HCT116 (cell line): ENCODE measurements around the gene TMEM63B. TPM values are rescaled to one million over a fixed set of nuclear protein-coding genes. Genes with fewer than 3 reads are reported as not detected.

Source experiments
- ATAC-seq: fragments of 200-7000 bp; cut with Tn5 transposase; 2 replicates; pipeline ENCODE4 v1.9.1; 2020; ENCODE audit warnings: mild to moderate bottlenecking, moderate library complexity
- BruUV-seq: library from RNA; stranded (reverse); fragments of 400-500 nt; replicated peaks from 2 replicates; lab custom pipeline; 2021; lab: Mats Ljungman, UMichigan
- CTCF ChIA-PET: fragments of 300-600 bp; sonication (Branson Sonifier 250); formaldehyde crosslinking; loops from one replicate; lab custom pipeline; 2021; ENCODE audit warnings: antibody characterized with exemption; lab: Charles Lee
- POLR2A ChIA-PET: fragments of 300-600, 350-600 bp; sonication (Branson Sonifier 250); formaldehyde crosslinking; loops from one replicate; lab custom pipeline; 2021; ENCODE audit warnings: antibody characterized with exemption; lab: Charles Lee
- RAD21 ChIA-PET, 2 experiments: fragments of 300-600 bp; sonication (Branson Sonifier 250); formaldehyde crosslinking; loops; one replicate each; lab custom pipeline; 2023; ENCODE audit warnings: low total read pairs in 2 of 2; ENCODE audit not compliant: uncharacterized antibody in 2 of 2, unreplicated experiment in 2 of 2, low non-redundant PET in 1 of 2; lab: Charles Lee
- DNase-seq: peaks from one replicate; pipeline ENCODE4 v3.0.0-alpha.2; 2010; ENCODE audit warnings: low read depth, low spot score
- H2AFZ ChIP-seq: fragments of 200-600 bp; shearing (Covaris generic), sonication (generic); 2 replicates; pipeline ENCODE4 v1.6.1; 2017; ENCODE audit warnings: low read depth, mixed run types, mixed read lengths, antibody characterized with exemption, low read length; ENCODE audit not compliant: poor library complexity, severe bottlenecking
- H3K27ac ChIP-seq: 2 replicates; pipeline ENCODE4 v1.5.1; 2012; ENCODE audit warnings: low read depth, low read length
- H3K27me3 ChIP-seq: fragments of 200-600 bp; sonication (generic); 2 replicates; pipeline ENCODE4 v1.6.1; 2016; ENCODE audit warnings: mixed run types, low read length, mixed read lengths; ENCODE audit not compliant: insufficient read depth
- H3K36me3 ChIP-seq, 2 experiments: fragments of 200-500 bp in 1 of 2; fragments of 200-600 bp in 1 of 2; sonication (Bioruptor generic) in 1 of 2; sonication (generic) in 1 of 2; 2 replicates each; pipeline versions ENCODE4 v1.5.1 to v1.6.1; 2014 to 2016; ENCODE audit warnings: low read length in 2 of 2, inconsistent platforms in 1 of 2, mixed read lengths in 1 of 2, mixed run types in 1 of 2; ENCODE audit not compliant: insufficient read depth in 2 of 2, control insufficient read depth in 1 of 2
- H3K4me1 ChIP-seq, 2 experiments: fragments of 200-600 bp in 1 of 2; sonication (generic) in 1 of 2; 2 replicates each; pipeline versions ENCODE4 v1.5.1 to v1.6.1; 2012 to 2017; ENCODE audit warnings: low read length in 2 of 2, inconsistent platforms in 1 of 2, mild to moderate bottlenecking in 1 of 2, mixed read lengths in 1 of 2, mixed run types in 1 of 2, moderate library complexity in 1 of 2; ENCODE audit not compliant: insufficient read depth in 2 of 2, control insufficient read depth in 1 of 2
- H3K4me2 ChIP-seq: fragments of 200-600 bp; sonication (generic); 2 replicates; pipeline ENCODE4 v1.6.1; 2017; ENCODE audit warnings: mixed run types, low read length, mixed read lengths
- H3K4me3 ChIP-seq, 2 experiments: fragments of 200-600 bp in 1 of 2; sonication (generic) in 1 of 2; replicated peaks in 1 of 2; 2 replicates each; pipeline ENCODE4 v1.5.1; 2011 to 2016; ENCODE audit warnings: low read length in 2 of 2, control low read depth in 1 of 2, low read depth in 1 of 2, mild to moderate bottlenecking in 1 of 2, mixed read lengths in 1 of 2, mixed run types in 1 of 2
- H3K79me2 ChIP-seq: fragments of 200-600 bp; sonication (generic); 2 replicates; pipeline ENCODE4 v1.6.1; 2017; ENCODE audit warnings: mild to moderate bottlenecking, mixed run types, low read length, moderate library complexity, mixed read lengths; ENCODE audit not compliant: insufficient read depth
- H3K9ac ChIP-seq: fragments of 200-600 bp; sonication (generic); 2 replicates; pipeline ENCODE4 v1.6.1; 2016; ENCODE audit warnings: low read length, mixed read lengths
- H3K9me2 ChIP-seq: fragments of 200-600 bp; sonication (generic), shearing (Covaris generic); 2 replicates; pipeline ENCODE4 v1.6.1; 2017; ENCODE audit warnings: mixed run types, mild to moderate bottlenecking, moderate library complexity; ENCODE audit not compliant: insufficient read depth
- H3K9me3 ChIP-seq, 2 experiments: fragments of 200-500 bp in 1 of 2; fragments of 200-600 bp in 1 of 2; sonication (Bioruptor generic) in 1 of 2; sonication (generic) in 1 of 2; 2 replicates each; pipeline ENCODE4 v1.6.1; 2014 to 2017; ENCODE audit warnings: low read length in 2 of 2, mixed read lengths in 2 of 2, inconsistent platforms in 1 of 2, low read depth in 1 of 2, mild to moderate bottlenecking in 1 of 2, mixed run types in 1 of 2, moderate library complexity in 1 of 2; ENCODE audit not compliant: control insufficient read depth in 1 of 2, insufficient read depth in 1 of 2
- H4K20me1 ChIP-seq: fragments of 200-600 bp; sonication (generic), shearing (Covaris generic); 2 replicates; pipeline ENCODE4 v1.6.1; 2017; ENCODE audit warnings: mixed run types, mild to moderate bottlenecking, moderate library complexity; ENCODE audit not compliant: insufficient read depth
- ATF3 ChIP-seq: IDR thresholded peaks from 2 replicates; pipeline ENCODE4 v1.6.1; 2012
- CEBPB ChIP-seq: IDR thresholded peaks from 2 replicates; pipeline ENCODE4 v1.6.1; 2012; ENCODE audit warnings: low read depth
- EGR1 ChIP-seq: IDR thresholded peaks from 2 replicates; pipeline ENCODE4 v1.6.1; 2012; ENCODE audit warnings: low read depth
- FOSL1 ChIP-seq: IDR thresholded peaks from 2 replicates; pipeline ENCODE4 v1.6.1; 2012; ENCODE audit warnings: low read depth
- MAX ChIP-seq: IDR thresholded peaks from 2 replicates; pipeline ENCODE4 v1.6.1; 2012
- POLR2AphosphoS5 ChIP-seq: IDR thresholded peaks from 2 replicates; pipeline ENCODE4 v1.6.1; 2011; ENCODE audit warnings: mild to moderate bottlenecking, low read depth, low read length, moderate library complexity
- REST ChIP-seq: IDR thresholded peaks from 2 replicates; pipeline ENCODE4 v1.6.1; 2012; ENCODE audit warnings: low read depth
- SIN3A ChIP-seq: IDR thresholded peaks from 2 replicates; pipeline ENCODE4 v1.6.1; 2012; ENCODE audit warnings: low read depth
- SRF ChIP-seq: IDR thresholded peaks from 2 replicates; pipeline ENCODE4 v1.6.1; 2012; ENCODE audit warnings: low read depth
- YY1 ChIP-seq: IDR thresholded peaks from 2 replicates; pipeline ENCODE4 v1.6.1; 2011; ENCODE audit warnings: low read length, low read depth, moderate library complexity, mild to moderate bottlenecking; ENCODE audit not compliant: insufficient replicate concordance; ENCODE audit errors: extremely low read depth
- intact Hi-C: fragments of 100-400 bp; cut with micrococcal nuclease; formaldehyde crosslinking; loops from 2 replicates; pipeline ENCODE4 v1.10.0; 2022
- total RNA-seq: library from RNA; stranded (reverse); gene quantifications from one replicate; pipeline ENCODE4 v1.2.1, GENCODE V29; 2021; ENCODE audit not compliant: unreplicated experiment

TMEM63B gene
- total RNA-seq, 1 experiment from 2014 or later: 58.2 TPM

- no peak overlapping the region for H3K9ac ChIP-seq
- H3K36me3 ChIP-seq: no peaks in the 10 kb centered on the region
- peaks cover 12% of the 10 kb centered on the region for H3K27me3 ChIP-seq
- no peak overlapping the region for H2AFZ ChIP-seq
- H3K4me3 ChIP-seq: no peak overlapping the region
- BruUV-seq: no TSS peak
- TF ChIP-seq SRF (no peak), FOSL1 (no peak), MAX (no peak), SIN3A (no peak), EGR1 (no peak), ATF3 (no peak), REST (no peak), CEBPB (no peak), YY1 (no peak), POLR2AphosphoS5 (no peak)
- no peaks in the 10 kb centered on the region for H4K20me1 ChIP-seq
- no peak overlapping the region for H3K27ac ChIP-seq
- H3K9me2 ChIP-seq: no peaks in the 10 kb centered on the region
- ChIA-PET CTCF (interaction anchor here (1.4 kb wide), 1 partner anchor 66 kb away, joined by 3 read pairs; no protein-coding TSS in a partner anchor), POLR2A (no interaction called here), RAD21 (no interaction called here)
- H3K9me3 ChIP-seq: no peaks in the 10 kb centered on the region
- no peak overlapping the region for H3K4me2 ChIP-seq
- intact Hi-C loops: no loop called here
- H3K79me2 ChIP-seq: no peaks in the 10 kb centered on the region
- H3K4me1 ChIP-seq: peaks cover 0 to 15% of the 10 kb centered on the region in 2 experiments; a peak in 2 of 4 replicates
- DNase-seq (no peak), ATAC-seq (no peak)
Observed at GRCh38 chr6:44162876-44163625, 35.7 kb downstream of the TMEM63B start.
